Breast epithelium (tissue), 3 donors: ENCODE data around the gene PHACTR2.

Experiments
- POLR2A ChIP-seq: fragments of 450-650 bp; IDR thresholded peaks from one replicate; pipeline ENCODE4 v1.6.1; 2016; ENCODE audit warnings: antibody characterized with exemption, mild to moderate bottlenecking, moderate library complexity
- TF ChIP-seq, protein P1 (sequence below), 3 donors: fragments of 450-650 bp; IDR thresholded peaks; one replicate each; pipeline ENCODE4 v1.5.1; 2016 to 2017; ENCODE audit warnings: antibody characterized with exemption in 3 of 3, mild to moderate bottlenecking in 3 of 3, moderate library complexity in 3 of 3

DNA sequence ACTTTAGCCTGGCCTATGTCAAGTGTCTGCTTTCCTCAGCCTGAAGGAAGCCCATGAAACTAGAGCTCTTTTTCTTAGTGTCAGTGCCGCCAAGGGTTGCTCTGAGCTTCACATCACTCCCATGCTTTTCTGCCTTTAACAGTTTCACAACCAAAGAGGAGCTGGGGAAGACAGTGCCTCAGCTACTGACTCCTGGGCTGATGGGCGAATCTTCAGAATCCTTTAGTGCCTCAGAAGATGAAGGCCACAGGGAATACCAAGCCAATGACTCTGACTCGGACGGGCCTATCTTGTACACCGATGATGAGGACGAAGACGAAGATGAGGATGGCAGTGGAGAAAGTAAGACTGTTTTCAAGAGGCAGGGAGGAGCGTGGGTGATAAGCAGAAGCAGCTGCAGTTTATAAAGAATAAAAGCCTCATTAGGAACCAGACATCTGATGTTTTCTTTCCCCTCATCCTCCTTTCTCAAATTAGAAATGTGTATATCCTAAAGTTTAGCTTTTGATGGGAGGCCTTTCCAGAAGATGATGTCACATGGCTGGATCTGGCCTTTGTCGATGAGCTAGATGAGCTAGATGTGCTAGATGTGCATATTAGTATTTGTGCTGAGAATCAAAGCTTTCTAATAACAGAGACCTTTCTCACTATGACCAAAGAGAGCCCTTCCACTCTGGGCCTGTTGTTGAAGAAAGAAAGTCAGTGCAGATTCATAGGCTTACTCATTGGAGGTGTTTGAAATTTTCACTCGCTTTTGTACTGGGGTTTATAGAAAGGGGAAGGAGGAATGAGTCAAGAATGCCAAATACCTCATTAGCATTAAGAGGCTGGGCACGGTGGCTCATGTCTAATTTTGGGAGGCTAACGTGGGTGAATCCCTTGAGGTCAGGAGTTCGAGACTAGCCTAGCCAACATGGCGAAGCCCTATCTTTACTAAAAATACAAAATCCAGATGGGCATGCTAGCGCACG lies 94.6 kb downstream of the PHACTR2 start:
- TF ChIP-seq, protein P1, sequence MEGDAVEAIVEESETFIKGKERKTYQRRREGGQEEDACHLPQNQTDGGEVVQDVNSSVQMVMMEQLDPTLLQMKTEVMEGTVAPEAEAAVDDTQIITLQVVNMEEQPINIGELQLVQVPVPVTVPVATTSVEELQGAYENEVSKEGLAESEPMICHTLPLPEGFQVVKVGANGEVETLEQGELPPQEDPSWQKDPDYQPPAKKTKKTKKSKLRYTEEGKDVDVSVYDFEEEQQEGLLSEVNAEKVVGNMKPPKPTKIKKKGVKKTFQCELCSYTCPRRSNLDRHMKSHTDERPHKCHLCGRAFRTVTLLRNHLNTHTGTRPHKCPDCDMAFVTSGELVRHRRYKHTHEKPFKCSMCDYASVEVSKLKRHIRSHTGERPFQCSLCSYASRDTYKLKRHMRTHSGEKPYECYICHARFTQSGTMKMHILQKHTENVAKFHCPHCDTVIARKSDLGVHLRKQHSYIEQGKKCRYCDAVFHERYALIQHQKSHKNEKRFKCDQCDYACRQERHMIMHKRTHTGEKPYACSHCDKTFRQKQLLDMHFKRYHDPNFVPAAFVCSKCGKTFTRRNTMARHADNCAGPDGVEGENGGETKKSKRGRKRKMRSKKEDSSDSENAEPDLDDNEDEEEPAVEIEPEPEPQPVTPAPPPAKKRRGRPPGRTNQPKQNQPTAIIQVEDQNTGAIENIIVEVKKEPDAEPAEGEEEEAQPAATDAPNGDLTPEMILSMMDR (IDR thresholded peaks at IDR 0.05), result no peak
- no peak for TF ChIP-seq POLR2A
